GM12892 (cell line): ENCODE results near the gene DNM1L.

Source experiments
- POLR2A ChIP-seq: IDR thresholded peaks from 2 replicates; pipeline ENCODE4 v1.6.1; 2011; ENCODE audit warnings: low read depth, low read length, control low read depth
- POLR2AphosphoS5 ChIP-seq: IDR thresholded peaks from 2 replicates; pipeline ENCODE4 v1.6.1; 2011; ENCODE audit warnings: low read depth, low read length, control low read depth

DNA sequence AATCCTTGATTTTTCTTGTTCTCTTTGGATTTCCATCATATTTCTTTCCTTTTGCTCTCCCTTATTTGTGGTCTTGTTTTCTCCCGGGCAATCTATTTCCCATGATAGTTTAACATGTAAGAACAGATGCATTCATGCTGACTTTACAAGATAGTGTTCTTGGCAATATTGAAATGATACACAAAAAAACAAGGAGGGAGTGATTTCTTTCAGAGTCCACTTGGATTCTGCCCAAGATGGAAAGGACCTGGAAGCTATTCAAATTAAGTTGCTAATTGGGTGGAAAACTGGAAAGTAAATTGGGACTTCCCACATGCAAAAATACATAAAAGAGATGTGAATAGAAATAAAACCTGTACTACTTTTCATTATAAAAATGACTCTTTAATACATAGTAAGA is 91.0 kb downstream of the DNM1L start:
- TF ChIP-seq POLR2A (no peak), POLR2AphosphoS5 (no peak)
